Progenitor cell of endocrine pancreas (in vitro differentiated cells): ENCODE measurements around the gene AATK. TPM values are rescaled to one million over a fixed set of nuclear protein-coding genes. Genes with fewer than 3 reads are reported as not detected.

Experiments used
- DNase-seq: peaks from one replicate; pipeline ENCODE4 v3.0.0; 2021; ENCODE audit warnings: low spot score; ENCODE audit not compliant: unreplicated experiment
- H3K27ac Mint-ChIP-seq: 2 replicates; pipeline ENCODE4 v1.8.0; 2021; ENCODE audit warnings: mild to moderate bottlenecking, moderate library complexity, mixed read lengths
- H3K27me3 Mint-ChIP-seq: 2 replicates; pipeline ENCODE4 v1.8.0; 2021; ENCODE audit warnings: mixed read lengths
- H3K36me3 Mint-ChIP-seq: 2 replicates; pipeline ENCODE4 v1.8.0; 2022; ENCODE audit warnings: mixed read lengths; ENCODE audit not compliant: insufficient read depth
- H3K4me1 Mint-ChIP-seq: 2 replicates; pipeline ENCODE4 v1.8.0; 2021; ENCODE audit warnings: low read depth, mixed read lengths
- H3K4me3 Mint-ChIP-seq: 2 replicates; pipeline ENCODE4 v1.8.0; 2021; ENCODE audit warnings: low read depth, mild to moderate bottlenecking, moderate library complexity, mixed read lengths
- H3K9me3 Mint-ChIP-seq: 2 replicates; pipeline ENCODE4 v1.8.0; 2021; ENCODE audit warnings: low read depth, mixed read lengths
- long read RNA-seq: library from polyadenylated mRNA; unstranded; transcript quantifications from one replicate; pipeline ENCODE4 v2.0.0, GENCODE V29; 2020
- total RNA-seq: library from RNA; stranded (reverse); gene quantifications from 2 replicates; pipeline ENCODE4 v1.2.1, GENCODE V29; 2021
- TF ChIP-seq, protein P1 (sequence below): fragments of 200-600 bp; sonication (generic); IDR thresholded peaks from one replicate; pipeline ENCODE4 v1.5.0; 2021; ENCODE audit warnings: antibody characterized with exemption, mild to moderate bottlenecking; ENCODE audit not compliant: unreplicated experiment

Gene AATK, protein sequence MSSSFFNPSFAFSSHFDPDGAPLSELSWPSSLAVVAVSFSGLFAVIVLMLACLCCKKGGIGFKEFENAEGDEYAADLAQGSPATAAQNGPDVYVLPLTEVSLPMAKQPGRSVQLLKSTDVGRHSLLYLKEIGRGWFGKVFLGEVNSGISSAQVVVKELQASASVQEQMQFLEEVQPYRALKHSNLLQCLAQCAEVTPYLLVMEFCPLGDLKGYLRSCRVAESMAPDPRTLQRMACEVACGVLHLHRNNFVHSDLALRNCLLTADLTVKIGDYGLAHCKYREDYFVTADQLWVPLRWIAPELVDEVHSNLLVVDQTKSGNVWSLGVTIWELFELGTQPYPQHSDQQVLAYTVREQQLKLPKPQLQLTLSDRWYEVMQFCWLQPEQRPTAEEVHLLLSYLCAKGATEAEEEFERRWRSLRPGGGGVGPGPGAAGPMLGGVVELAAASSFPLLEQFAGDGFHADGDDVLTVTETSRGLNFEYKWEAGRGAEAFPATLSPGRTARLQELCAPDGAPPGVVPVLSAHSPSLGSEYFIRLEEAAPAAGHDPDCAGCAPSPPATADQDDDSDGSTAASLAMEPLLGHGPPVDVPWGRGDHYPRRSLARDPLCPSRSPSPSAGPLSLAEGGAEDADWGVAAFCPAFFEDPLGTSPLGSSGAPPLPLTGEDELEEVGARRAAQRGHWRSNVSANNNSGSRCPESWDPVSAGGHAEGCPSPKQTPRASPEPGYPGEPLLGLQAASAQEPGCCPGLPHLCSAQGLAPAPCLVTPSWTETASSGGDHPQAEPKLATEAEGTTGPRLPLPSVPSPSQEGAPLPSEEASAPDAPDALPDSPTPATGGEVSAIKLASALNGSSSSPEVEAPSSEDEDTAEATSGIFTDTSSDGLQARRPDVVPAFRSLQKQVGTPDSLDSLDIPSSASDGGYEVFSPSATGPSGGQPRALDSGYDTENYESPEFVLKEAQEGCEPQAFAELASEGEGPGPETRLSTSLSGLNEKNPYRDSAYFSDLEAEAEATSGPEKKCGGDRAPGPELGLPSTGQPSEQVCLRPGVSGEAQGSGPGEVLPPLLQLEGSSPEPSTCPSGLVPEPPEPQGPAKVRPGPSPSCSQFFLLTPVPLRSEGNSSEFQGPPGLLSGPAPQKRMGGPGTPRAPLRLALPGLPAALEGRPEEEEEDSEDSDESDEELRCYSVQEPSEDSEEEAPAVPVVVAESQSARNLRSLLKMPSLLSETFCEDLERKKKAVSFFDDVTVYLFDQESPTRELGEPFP (N-terminal part only)
- 12.2 and 12.9 TPM in 2 replicates for total RNA-seq
- long read RNA-seq: 0 reads

DNA sequence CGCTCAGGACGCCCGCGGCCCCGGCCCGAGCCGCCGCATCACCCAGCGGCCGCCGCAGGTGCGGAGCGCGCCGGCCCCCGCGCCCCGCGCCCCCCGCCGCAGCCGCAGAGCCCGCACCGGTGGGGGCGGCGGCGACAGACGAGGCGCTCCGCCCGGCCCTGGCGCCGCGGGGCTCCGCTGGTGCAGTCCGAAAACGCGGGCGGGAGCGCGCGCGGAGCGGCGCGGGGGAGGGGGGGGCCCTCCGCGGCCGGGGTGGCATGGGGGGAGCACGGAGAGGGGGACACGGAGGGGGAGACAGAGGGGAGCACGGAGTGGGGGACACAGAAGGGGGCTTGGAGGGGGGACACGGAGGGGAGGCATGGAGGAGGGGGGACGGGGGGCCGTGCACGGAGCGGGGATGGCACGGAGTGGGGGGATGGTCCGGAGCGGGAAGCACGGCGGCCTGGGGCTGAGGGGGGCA is at the start of gene AATK:
Gene AATK (minus strand): TSS at position 189 of the 460 bp plus-strand sequence. CDS start 229 bp downstream, outside the sequence.
- TF ChIP-seq, protein P1, sequence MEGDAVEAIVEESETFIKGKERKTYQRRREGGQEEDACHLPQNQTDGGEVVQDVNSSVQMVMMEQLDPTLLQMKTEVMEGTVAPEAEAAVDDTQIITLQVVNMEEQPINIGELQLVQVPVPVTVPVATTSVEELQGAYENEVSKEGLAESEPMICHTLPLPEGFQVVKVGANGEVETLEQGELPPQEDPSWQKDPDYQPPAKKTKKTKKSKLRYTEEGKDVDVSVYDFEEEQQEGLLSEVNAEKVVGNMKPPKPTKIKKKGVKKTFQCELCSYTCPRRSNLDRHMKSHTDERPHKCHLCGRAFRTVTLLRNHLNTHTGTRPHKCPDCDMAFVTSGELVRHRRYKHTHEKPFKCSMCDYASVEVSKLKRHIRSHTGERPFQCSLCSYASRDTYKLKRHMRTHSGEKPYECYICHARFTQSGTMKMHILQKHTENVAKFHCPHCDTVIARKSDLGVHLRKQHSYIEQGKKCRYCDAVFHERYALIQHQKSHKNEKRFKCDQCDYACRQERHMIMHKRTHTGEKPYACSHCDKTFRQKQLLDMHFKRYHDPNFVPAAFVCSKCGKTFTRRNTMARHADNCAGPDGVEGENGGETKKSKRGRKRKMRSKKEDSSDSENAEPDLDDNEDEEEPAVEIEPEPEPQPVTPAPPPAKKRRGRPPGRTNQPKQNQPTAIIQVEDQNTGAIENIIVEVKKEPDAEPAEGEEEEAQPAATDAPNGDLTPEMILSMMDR: no peak
- Mint-ChIP-seq H3K36me3 (no peaks in the 10 kb centered on the region), H3K4me3 (peak within 1 kb of the TSS; percentile 70), H3K27me3 (no peaks in the 10 kb centered on the region), H3K27ac (no peak within 1 kb of the TSS), H3K9me3 (no peaks in the 10 kb centered on the region), H3K4me1 (peaks cover 3% of the 10 kb centered on the region)
- DNase-seq: no peak

DNA sequence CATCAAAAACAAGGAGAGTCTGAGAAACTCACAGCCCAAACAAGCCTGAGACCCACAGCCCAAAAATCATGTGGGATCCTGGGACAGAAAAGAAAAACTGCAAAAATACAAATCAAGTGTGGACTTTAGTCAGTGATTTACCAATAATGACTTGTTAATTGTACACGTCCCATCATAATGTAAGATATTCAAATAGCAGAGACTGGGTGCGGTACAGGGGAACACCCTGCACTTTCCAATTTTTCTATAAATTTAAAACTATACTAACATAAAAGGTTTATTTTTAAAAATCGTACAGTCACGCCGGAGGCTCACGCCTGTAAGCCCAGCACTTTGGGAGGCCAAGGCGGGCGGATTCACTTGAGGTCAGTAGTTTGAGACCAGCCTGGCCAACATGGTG is 48.0 kb upstream of the AATK start:
- no peak overlapping the region for H3K27ac Mint-ChIP-seq
- TF ChIP-seq, protein P1: no peak
- H3K27me3 Mint-ChIP-seq: no peaks in the 10 kb centered on the region
- H3K4me3 Mint-ChIP-seq: no peak overlapping the region
- no peaks in the 10 kb centered on the region for H3K9me3 Mint-ChIP-seq
- no peak for DNase-seq
- H3K36me3 Mint-ChIP-seq: peaks cover 1% of the 10 kb centered on the region
- no peaks in the 10 kb centered on the region for H3K4me1 Mint-ChIP-seq

DNA sequence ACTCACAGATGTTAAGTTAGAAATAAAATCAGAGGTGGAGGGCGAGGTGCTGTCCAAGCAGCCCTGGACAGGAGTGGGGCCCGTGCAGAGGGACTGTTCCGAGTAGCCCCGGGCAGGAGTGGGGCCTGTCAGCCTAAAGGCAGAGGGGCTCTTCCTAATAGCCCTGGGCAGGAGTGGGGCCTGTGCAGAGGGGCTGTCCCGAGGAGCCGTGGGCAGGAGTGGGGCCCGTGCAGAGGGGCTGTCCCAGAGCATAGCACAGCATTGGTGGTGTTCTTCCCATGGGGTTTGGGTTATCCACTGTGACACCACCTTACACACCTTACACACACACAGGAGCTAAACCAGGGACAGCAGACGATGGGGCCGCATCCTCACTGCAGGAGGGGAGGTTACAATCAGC is 46.3 kb upstream of the AATK start:
- Mint-ChIP-seq H3K4me1 (no peaks in the 10 kb centered on the region), H3K9me3 (no peaks in the 10 kb centered on the region), H3K27me3 (no peaks in the 10 kb centered on the region), H3K27ac (no peak overlapping the region), H3K4me3 (no peak overlapping the region), H3K36me3 (peaks cover 1% of the 10 kb centered on the region)
- TF ChIP-seq, protein P1: no peak
- DNase-seq: no peak

DNA sequence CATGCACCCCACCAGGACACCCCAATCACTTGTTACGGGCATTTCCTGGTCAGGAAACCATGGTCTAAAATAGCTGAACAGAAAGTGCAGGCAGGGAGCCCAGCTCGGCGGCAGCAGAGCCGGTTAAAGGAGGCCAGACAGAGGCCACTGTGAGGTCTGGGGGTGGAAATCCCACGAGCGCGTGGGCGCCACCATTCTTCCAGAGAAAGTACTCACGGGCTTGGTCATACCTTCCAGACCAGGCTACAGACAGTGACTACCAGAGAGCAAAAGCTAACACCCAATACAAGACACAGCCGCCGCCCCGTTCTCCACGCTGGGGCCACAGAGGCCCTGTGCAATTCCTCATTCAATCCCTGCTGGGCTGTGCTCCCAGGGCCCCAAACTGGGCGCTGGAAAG is 44.8 kb upstream of the AATK start:
- Mint-ChIP-seq H3K9me3 (no peaks in the 10 kb centered on the region), H3K4me1 (no peaks in the 10 kb centered on the region), H3K4me3 (no peak overlapping the region), H3K27me3 (no peaks in the 10 kb centered on the region), H3K27ac (no peak overlapping the region), H3K36me3 (no peaks in the 10 kb centered on the region)
- TF ChIP-seq, protein P1: no peak
- DNase-seq: no peak
